ENCODE data around the gene SLC5A11. TPM values are rescaled to one million over a fixed set of nuclear protein-coding genes. Genes with fewer than 3 reads are reported as not detected.
A peak's percentile ranks its signal among the peaks of the same experiment; 100 is the strongest.

Gene SLC5A11
- total RNA-seq, 1 experiment from 2014 or later: 0.22 TPM

DNA sequence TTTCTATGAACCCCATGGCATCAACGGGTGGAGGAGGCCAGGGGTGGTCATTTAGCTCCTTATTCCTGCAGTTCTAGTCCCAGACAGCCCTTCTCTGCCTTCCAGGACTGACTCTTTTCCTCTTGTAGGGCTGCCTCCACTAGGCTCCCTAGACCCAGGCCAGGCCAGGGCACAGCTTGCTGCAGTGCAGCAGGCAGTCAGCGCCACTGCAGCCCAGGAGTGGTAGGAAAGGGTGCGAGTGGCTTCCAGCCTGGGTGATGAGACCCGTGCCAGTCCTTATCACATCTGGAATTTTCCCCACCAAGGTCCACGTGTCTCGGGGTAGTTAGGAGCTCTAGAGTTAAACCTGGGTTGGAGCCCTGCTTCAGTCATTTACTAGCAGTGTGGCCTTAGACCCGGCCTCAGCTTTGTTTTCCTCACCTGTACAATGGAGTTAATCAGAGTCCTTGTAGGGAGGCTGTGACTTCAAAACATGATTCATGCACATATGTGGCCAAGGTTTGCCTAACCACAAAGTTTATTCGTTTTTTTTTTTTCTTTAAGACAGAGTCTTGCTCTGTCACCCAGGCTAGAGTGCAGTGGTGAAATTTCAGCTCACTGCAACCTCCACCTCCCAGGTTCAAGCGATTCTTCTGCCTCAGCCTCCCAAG lies 4.7 kb downstream of the SLC5A11 start:
- no peak overlapping the region for H2BK120ac ChIP-seq (ENCODE audit: low read depth, low read length, poor library complexity, severe bottlenecking)
- H2AK5ac ChIP-seq (ENCODE audit: insufficient read length, low read length): no peak overlapping the region
- DNase-seq: no peak
- H3K23me2 ChIP-seq (ENCODE audit: insufficient read length, low read depth, low read length, poor library complexity, severe bottlenecking): no peaks in the 10 kb centered on the region
- no peak overlapping the region for H3K56ac ChIP-seq (ENCODE audit: insufficient read length, low read depth, low read length)
- H3K27ac ChIP-seq (ENCODE audit: insufficient read length, low read depth, low read length): no peak overlapping the region
- no peak overlapping the region for H2BK12ac ChIP-seq (ENCODE audit: insufficient read length, low read depth, low read length)
- H3K14ac ChIP-seq (ENCODE audit: insufficient read depth, low read length): no peak overlapping the region
- Mint-ChIP-seq H3K27ac (0 out of 7 replicates have a peak overlapping the region, but pooled peaks of 1 of the 3 experiments have one; percentile 18), H3K4me3 (no peak overlapping the region), H3K36me3 (ENCODE audit: insufficient read depth in 1 of 3, low read depth in 3 of 3) (no peaks in the 10 kb centered on the region), H3K4me1 (peaks cover 2 to 9% of the 10 kb centered on the region in 2 experiments; a peak in 2 of 4 replicates), H3K9me3 (no peaks in the 10 kb centered on the region), H3K27me3 (ENCODE audit: low read depth) (peaks cover 1% of the 10 kb centered on the region)
- peaks cover 3% of the 10 kb centered on the region for H4K20me1 ChIP-seq (ENCODE audit: control insufficient read depth, insufficient read depth, insufficient read length)
- no peak overlapping the region for H4K91ac ChIP-seq (ENCODE audit: insufficient read length, low read depth, low read length)
- H2AFZ ChIP-seq (ENCODE audit: low read length): no peak overlapping the region
- H3K18ac ChIP-seq (ENCODE audit: insufficient read length, low read depth, low read length): no peak overlapping the region
- no peak overlapping the region for H3K23ac ChIP-seq (ENCODE audit: insufficient read length, low read depth, low read length)
- H3K4me1 ChIP-seq (ENCODE audit: insufficient read depth, low read length): no peaks in the 10 kb centered on the region
- WGBS (ENCODE audit: extremely low coverage, insufficient read length, low lambda C conversion rate): no CpG with 5 or more reads among the region's 9 CpGs
- H4K8ac ChIP-seq (replicated peaks; ENCODE audit: insufficient read length, low read depth, low read length): no peak overlapping the region
- TF ChIP-seq, protein P1, sequence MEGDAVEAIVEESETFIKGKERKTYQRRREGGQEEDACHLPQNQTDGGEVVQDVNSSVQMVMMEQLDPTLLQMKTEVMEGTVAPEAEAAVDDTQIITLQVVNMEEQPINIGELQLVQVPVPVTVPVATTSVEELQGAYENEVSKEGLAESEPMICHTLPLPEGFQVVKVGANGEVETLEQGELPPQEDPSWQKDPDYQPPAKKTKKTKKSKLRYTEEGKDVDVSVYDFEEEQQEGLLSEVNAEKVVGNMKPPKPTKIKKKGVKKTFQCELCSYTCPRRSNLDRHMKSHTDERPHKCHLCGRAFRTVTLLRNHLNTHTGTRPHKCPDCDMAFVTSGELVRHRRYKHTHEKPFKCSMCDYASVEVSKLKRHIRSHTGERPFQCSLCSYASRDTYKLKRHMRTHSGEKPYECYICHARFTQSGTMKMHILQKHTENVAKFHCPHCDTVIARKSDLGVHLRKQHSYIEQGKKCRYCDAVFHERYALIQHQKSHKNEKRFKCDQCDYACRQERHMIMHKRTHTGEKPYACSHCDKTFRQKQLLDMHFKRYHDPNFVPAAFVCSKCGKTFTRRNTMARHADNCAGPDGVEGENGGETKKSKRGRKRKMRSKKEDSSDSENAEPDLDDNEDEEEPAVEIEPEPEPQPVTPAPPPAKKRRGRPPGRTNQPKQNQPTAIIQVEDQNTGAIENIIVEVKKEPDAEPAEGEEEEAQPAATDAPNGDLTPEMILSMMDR (conservative IDR thresholded peaks at IDR 0.05): no peak
- H3K4me2 ChIP-seq (ENCODE audit: insufficient read depth, insufficient read length, low read length): no peak overlapping the region
- H2BK20ac ChIP-seq (ENCODE audit: low read depth, low read length, poor library complexity, severe bottlenecking): no peak overlapping the region
- no peak overlapping the region for H3K9ac ChIP-seq (ENCODE audit: extremely low read depth, insufficient read length, low read length)
- H3T11ph ChIP-seq (ENCODE audit: low read length): no peak overlapping the region
- H2BK5ac ChIP-seq (ENCODE audit: insufficient read length, low read length): no peak overlapping the region
- no peak overlapping the region for H3K4ac ChIP-seq (ENCODE audit: low read depth, low read length)
- no peaks in the 10 kb centered on the region for H3K27me3 ChIP-seq (ENCODE audit: insufficient read depth, low read length)
- H3K79me2 ChIP-seq (ENCODE audit: insufficient read depth, low read length): no peaks in the 10 kb centered on the region
- H3K79me1 ChIP-seq (ENCODE audit: insufficient read depth, low read depth, low read length, poor library complexity, severe bottlenecking): no peaks in the 10 kb centered on the region
- no peaks in the 10 kb centered on the region for H3K9me3 ChIP-seq (ENCODE audit: control insufficient read depth, low read depth, low read length)
- H2BK15ac ChIP-seq (ENCODE audit: low read depth, low read length): no peak overlapping the region
- H4K5ac ChIP-seq (ENCODE audit: insufficient read length, low read depth, low read length): no peak overlapping the region

All from H9 (cell line).